HepG2 (cell line): ENCODE data around the gene THSD1. TPM values are rescaled to one million over a fixed set of nuclear protein-coding genes. Genes with fewer than 3 reads are reported as not detected.

ENCODE experiments used
- ATF2 ChIP-seq: sonication (generic); formaldehyde crosslinking; IDR thresholded peaks from 2 replicates; pipeline ENCODE4 v1.4.0; 2020; ENCODE audit warnings: missing genetic modification reagents
- CBX5 ChIP-seq: sonication (generic); formaldehyde crosslinking; IDR thresholded peaks from 2 replicates; pipeline ENCODE4 v1.4.0; 2020; ENCODE audit warnings: missing genetic modification reagents, borderline replicate concordance
- CHCHD3 ChIP-seq: sonication (generic); formaldehyde crosslinking; IDR thresholded peaks from 2 replicates; pipeline ENCODE4 v1.8.0; 2022; ENCODE audit warnings: mild to moderate bottlenecking, missing genetic modification reagents, moderate library complexity
- GABPB1 ChIP-seq: IDR thresholded peaks from 2 replicates; pipeline ENCODE4 v1.6.1; 2016; ENCODE audit warnings: mild to moderate bottlenecking, missing genetic modification reagents, moderate library complexity, missing compliant biosample characterization
- HNRNPLL ChIP-seq: fragments of 200-400 bp; formaldehyde crosslinking; IDR thresholded peaks from 2 replicates; pipeline ENCODE4 v1.6.1; 2017; ENCODE audit warnings: mild to moderate bottlenecking, low read depth, low read length; ENCODE audit not compliant: poor library complexity, severe bottlenecking
- MIER2 ChIP-seq: IDR thresholded peaks from 2 replicates; pipeline ENCODE4 v1.6.1; 2016; ENCODE audit warnings: missing biosample characterization, missing genetic modification reagents
- MTF1 ChIP-seq: sonication (generic); formaldehyde crosslinking; IDR thresholded peaks from 2 replicates; pipeline ENCODE4 v1.5.0; 2020; ENCODE audit warnings: missing genetic modification reagents
- NCOA2 ChIP-seq: sonication (generic); formaldehyde crosslinking; IDR thresholded peaks from 2 replicates; pipeline ENCODE4 v1.8.0; 2022; ENCODE audit warnings: inconsistent platforms
- NFKB2 ChIP-seq: sonication (generic); formaldehyde crosslinking; IDR thresholded peaks from 2 replicates; pipeline ENCODE4 v1.4.0; 2020; ENCODE audit warnings: missing genetic modification reagents, borderline replicate concordance
- NONO ChIP-seq, 2 experiments: fragments of 450-650 bp in 1 of 2; sonication (generic) in 1 of 2; formaldehyde crosslinking in 1 of 2; IDR thresholded peaks in 1 of 2; conservative IDR thresholded peaks in 1 of 2; 2 replicates each; pipeline versions ENCODE4 v1.6.1 to v1.8.0; 2017 to 2022; ENCODE audit warnings: mild to moderate bottlenecking in 1 of 2, missing genetic modification reagents in 1 of 2, moderate library complexity in 1 of 2
- RAD21 ChIP-seq: fragments of 450-650 bp; formaldehyde crosslinking; IDR thresholded peaks from 2 replicates; pipeline ENCODE4 v1.5.0; 2020; ENCODE audit warnings: mild to moderate bottlenecking
- SIN3A ChIP-seq: IDR thresholded peaks from 2 replicates; pipeline ENCODE4 v1.6.1; 2011; ENCODE audit warnings: low read depth, mild to moderate bottlenecking, control low read depth, low read length, borderline replicate concordance
- SIX1 ChIP-seq: sonication (generic); formaldehyde crosslinking; IDR thresholded peaks from 2 replicates; pipeline ENCODE4 v1.4.0; 2020; ENCODE audit warnings: missing genetic modification reagents, borderline replicate concordance
- SRSF9 ChIP-seq: fragments of 200-400 bp; formaldehyde crosslinking; IDR thresholded peaks from 2 replicates; pipeline ENCODE4 v1.6.1; 2018; ENCODE audit warnings: borderline replicate concordance, mild to moderate bottlenecking, low read depth, low read length; ENCODE audit not compliant: insufficient read depth, poor library complexity, severe bottlenecking
- ZBTB43 ChIP-seq: sonication (generic); formaldehyde crosslinking; conservative IDR thresholded peaks from 2 replicates; pipeline ENCODE4 v1.4.0; 2020; ENCODE audit warnings: missing genetic modification reagents
- ZFP41 ChIP-seq: sonication (generic); formaldehyde crosslinking; IDR thresholded peaks from 2 replicates; pipeline ENCODE4 v1.4.0; 2020; ENCODE audit warnings: mild to moderate bottlenecking, missing genetic modification reagents, borderline replicate concordance
- ZKSCAN8 ChIP-seq: IDR thresholded peaks from 2 replicates; pipeline ENCODE4 v1.6.1; 2016; ENCODE audit warnings: borderline replicate concordance, missing genetic modification reagents, missing compliant biosample characterization
- ZNF10 ChIP-seq: sonication (generic); formaldehyde crosslinking; IDR thresholded peaks from 2 replicates; pipeline ENCODE4 v1.4.0; 2020; ENCODE audit warnings: mild to moderate bottlenecking, low read depth, missing genetic modification reagents, borderline replicate concordance
- ZNF256 ChIP-seq: sonication (generic); formaldehyde crosslinking; conservative IDR thresholded peaks from 2 replicates; pipeline ENCODE4 v1.4.0; 2020; ENCODE audit warnings: missing genetic modification reagents
- ZNF577 ChIP-seq: sonication (generic); formaldehyde crosslinking; IDR thresholded peaks from 2 replicates; pipeline ENCODE4 v1.4.0; 2020; ENCODE audit warnings: mild to moderate bottlenecking, low read depth, missing genetic modification reagents, borderline replicate concordance
- ZNF782 ChIP-seq: sonication (generic); formaldehyde crosslinking; IDR thresholded peaks from 2 replicates; pipeline ENCODE4 v1.4.0; 2020; ENCODE audit warnings: missing genetic modification reagents, mild to moderate bottlenecking, borderline replicate concordance
- ZXDC ChIP-seq: sonication (generic); formaldehyde crosslinking; IDR thresholded peaks from 2 replicates; pipeline ENCODE4 v1.5.0; 2020; ENCODE audit warnings: mild to moderate bottlenecking, missing genetic modification reagents
- polyA plus RNA-seq, 8 experiments: library from polyadenylated mRNA; depleted of rRNA in 3 of 8; stranded (reverse) in 7 of 8; unstranded in 1 of 8; fragments of >200 nt; fragmentation: Illumina TruSeq in 4 of 8; extraction: Trizol in 4 of 8; gene quantifications; 2 replicates each; pipeline versions ENCODE4 v1.2.1 to v1.2.3, GENCODE V29; 2011 to 2016; ENCODE audit warnings: low read depth in 4 of 8, missing spikeins in 1 of 8, mixed read lengths in 1 of 8; ENCODE audit not compliant: insufficient read depth in 1 of 8
- total RNA-seq, 5 experiments: library from RNA; depleted of rRNA; stranded (reverse); fragments of >200 nt; fragmentation: Illumina TruSeq; extraction: Trizol; gene quantifications; 2 replicates each; pipeline ENCODE4 v1.2.3, GENCODE V29; 2016; ENCODE audit warnings: low read depth in 1 of 5

The THSD1 gene
- total and polyA plus RNA-seq, 2 of the 13 experiments (the other 11 are each of a cell fraction or from before 2014, with no cell fraction given), result 0.11 to 0.15 TPM

- TF ChIP-seq ZBTB43 (CRISPR knock-in tag) (no peak; the same call in 1 of the 2 replicates), NFKB2 (no peak), ZKSCAN8 (CRISPR knock-in tag) (no peak), HNRNPLL (peak; percentile 83), ZFP41 (CRISPR knock-in tag) (no peak), SRSF9 (no peak), ZNF10 (no peak), ATF2 (CRISPR knock-in tag) (no peak), ZNF577 (CRISPR knock-in tag) (no peak), ZNF782 (CRISPR knock-in tag) (no peak), CBX5 (CRISPR knock-in tag) (no peak), RAD21 (CRISPR knock-in tag) (no peak), MIER2 (CRISPR knock-in tag) (no peak), GABPB1 (CRISPR knock-in tag) (peak; percentile 37; the same call in 1 of the 2 replicates), CHCHD3 (0 out of 2 replicates have a peak, but pooled peaks have one; percentile 54), SIX1 (CRISPR knock-in tag) (no peak), MTF1 (CRISPR knock-in tag) (no peak), ZXDC (CRISPR knock-in tag) (no peak), SIN3A (peak; percentile 84; the same call in 1 of the 2 replicates), ZNF256 (CRISPR knock-in tag) (no peak), NCOA2 (no peak), NONO (IDR thresholded peaks at IDR 0.05) (no peak), NONO (CRISPR knock-in tag; conservative IDR thresholded peaks at IDR 0.05) (peak; percentile 74)
These were observed 49.1 kb upstream of the THSD1 start, which contains the start of gene CKAP2 (continued) for GRCh38 chr13:52454820-52455676.
